HL-60 (cell line): Measurements from ENCODE around the gene CALCB.

ENCODE experiments used
- GABPA ChIP-seq: IDR thresholded peaks from 2 replicates; pipeline ENCODE4 v1.6.1; 2012; ENCODE audit warnings: low read depth
- POLR2AphosphoS5 ChIP-seq: IDR thresholded peaks from 2 replicates; pipeline ENCODE4 v1.6.1; 2012; ENCODE audit warnings: low read depth
- SPI1 ChIP-seq: IDR thresholded peaks from 2 replicates; pipeline ENCODE4 v1.6.1; 2012; ENCODE audit warnings: low read depth, mild to moderate bottlenecking, borderline replicate concordance
- TF ChIP-seq, protein P1 (sequence below): IDR thresholded peaks from 2 replicates; pipeline ENCODE4 v1.6.1; 2012; ENCODE audit warnings: low read depth; ENCODE audit not compliant: insufficient replicate concordance
- TF ChIP-seq, protein P2 (sequence below): IDR thresholded peaks from one replicate; pipeline ENCODE4 v1.5.1; 2011; ENCODE audit warnings: low read length, control low read depth, inconsistent platforms; ENCODE audit not compliant: insufficient read depth

DNA sequence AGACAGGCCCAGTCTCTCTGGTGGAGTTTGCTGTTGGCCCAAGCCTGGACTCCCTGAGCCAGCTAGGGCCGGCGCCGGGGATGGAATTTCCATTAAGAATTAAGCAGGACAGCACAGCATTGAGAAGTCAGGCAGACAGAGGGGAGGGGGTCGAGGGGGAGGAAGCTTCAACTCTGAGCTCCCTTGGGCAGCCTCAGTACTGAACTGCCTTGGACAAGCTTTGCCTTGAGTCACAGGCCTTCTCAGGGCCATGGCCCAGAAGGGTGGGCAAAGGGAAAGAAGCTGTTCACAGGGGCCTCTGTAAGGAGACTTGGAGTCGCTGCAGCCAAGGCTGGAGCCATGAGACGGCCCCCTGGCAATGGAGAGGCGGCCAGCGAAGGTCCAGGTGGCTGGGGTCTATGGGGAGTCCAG, 38.7 kb downstream of the CALCB start:
- TF ChIP-seq POLR2AphosphoS5: no peak
- TF ChIP-seq, protein P1, sequence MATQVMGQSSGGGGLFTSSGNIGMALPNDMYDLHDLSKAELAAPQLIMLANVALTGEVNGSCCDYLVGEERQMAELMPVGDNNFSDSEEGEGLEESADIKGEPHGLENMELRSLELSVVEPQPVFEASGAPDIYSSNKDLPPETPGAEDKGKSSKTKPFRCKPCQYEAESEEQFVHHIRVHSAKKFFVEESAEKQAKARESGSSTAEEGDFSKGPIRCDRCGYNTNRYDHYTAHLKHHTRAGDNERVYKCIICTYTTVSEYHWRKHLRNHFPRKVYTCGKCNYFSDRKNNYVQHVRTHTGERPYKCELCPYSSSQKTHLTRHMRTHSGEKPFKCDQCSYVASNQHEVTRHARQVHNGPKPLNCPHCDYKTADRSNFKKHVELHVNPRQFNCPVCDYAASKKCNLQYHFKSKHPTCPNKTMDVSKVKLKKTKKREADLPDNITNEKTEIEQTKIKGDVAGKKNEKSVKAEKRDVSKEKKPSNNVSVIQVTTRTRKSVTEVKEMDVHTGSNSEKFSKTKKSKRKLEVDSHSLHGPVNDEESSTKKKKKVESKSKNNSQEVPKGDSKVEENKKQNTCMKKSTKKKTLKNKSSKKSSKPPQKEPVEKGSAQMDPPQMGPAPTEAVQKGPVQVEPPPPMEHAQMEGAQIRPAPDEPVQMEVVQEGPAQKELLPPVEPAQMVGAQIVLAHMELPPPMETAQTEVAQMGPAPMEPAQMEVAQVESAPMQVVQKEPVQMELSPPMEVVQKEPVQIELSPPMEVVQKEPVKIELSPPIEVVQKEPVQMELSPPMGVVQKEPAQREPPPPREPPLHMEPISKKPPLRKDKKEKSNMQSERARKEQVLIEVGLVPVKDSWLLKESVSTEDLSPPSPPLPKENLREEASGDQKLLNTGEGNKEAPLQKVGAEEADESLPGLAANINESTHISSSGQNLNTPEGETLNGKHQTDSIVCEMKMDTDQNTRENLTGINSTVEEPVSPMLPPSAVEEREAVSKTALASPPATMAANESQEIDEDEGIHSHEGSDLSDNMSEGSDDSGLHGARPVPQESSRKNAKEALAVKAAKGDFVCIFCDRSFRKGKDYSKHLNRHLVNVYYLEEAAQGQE: no peak
- TF ChIP-seq, protein P2, sequence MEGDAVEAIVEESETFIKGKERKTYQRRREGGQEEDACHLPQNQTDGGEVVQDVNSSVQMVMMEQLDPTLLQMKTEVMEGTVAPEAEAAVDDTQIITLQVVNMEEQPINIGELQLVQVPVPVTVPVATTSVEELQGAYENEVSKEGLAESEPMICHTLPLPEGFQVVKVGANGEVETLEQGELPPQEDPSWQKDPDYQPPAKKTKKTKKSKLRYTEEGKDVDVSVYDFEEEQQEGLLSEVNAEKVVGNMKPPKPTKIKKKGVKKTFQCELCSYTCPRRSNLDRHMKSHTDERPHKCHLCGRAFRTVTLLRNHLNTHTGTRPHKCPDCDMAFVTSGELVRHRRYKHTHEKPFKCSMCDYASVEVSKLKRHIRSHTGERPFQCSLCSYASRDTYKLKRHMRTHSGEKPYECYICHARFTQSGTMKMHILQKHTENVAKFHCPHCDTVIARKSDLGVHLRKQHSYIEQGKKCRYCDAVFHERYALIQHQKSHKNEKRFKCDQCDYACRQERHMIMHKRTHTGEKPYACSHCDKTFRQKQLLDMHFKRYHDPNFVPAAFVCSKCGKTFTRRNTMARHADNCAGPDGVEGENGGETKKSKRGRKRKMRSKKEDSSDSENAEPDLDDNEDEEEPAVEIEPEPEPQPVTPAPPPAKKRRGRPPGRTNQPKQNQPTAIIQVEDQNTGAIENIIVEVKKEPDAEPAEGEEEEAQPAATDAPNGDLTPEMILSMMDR: no peak
- no peak for TF ChIP-seq GABPA
- no peak for TF ChIP-seq SPI1
